HG03432 (cell line): ENCODE data around the gene SNAP25.

ENCODE experiments used
- ATAC-seq: cut with Tn5 transposase; IDR thresholded peaks from one replicate; pipeline ENCODE4 v1.9.1; 2021; ENCODE audit warnings: mild to moderate bottlenecking, moderate library complexity; ENCODE audit not compliant: unreplicated experiment

SNAP25 gene

DNA sequence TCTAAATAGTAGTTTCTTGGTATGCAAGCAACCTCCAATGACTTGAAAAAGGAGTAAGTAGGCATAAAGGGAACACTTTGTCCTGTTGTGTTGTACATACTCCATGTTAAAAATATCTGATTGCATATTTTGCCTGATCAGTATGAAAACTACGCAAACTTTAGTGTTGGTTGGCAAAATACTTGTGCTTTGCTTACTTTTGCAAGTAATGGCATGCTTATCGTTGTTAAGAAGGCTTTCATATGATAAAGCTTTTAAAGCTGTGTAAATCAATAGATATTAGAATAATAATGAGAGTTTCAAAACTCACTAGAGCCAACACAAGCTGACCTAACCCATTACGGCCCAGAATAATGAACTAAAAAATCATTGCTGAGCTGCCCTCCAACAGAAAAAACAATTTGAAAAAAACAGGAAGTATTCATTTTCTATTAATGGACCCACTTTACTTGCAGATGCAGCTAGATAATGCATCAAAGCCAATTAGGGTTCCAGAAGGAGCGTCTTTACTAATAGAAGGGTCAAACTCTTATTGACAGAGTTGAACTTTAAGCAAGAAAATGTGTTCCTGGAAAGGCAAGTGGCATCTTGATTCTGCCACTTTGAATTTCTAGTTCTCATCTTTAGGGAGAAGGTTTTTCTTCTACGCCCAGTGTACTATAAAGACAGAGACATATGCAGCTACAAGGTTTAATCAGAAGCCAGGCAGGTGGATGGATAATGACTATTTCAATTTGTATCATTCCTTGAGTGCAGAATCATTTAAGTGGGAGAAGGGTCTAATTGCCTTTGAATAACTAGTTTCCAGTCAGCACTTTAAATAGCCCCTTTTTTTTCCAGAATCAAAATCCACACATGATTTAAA, 82.2 kb downstream of the SNAP25 start:
- ATAC-seq: no peak

DNA sequence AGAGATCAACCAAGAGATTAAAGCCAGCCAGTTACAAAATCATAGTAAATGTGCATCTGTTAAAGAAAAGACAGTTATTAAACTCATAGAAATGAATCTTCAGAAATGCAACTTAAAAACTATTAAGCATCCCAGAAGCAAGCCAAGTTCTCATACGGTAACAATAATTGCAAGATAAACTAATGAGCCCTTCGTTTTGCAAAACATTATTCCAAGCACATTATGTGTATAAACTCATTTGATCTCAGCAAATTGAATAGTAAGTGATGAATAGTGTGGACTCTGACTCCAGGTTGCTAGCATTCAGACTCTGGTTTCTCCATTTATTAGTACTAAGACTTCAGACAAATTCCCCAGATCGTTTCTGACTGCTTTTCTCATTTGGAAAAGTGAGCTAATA, 85.2 kb downstream of the SNAP25 start:
- ATAC-seq: no peak

GRCh38 chr20:10304471-10305046, 85.9 kb downstream of the SNAP25 start:
- no peak for ATAC-seq

GRCh38 chr20:10306440-10307358, 88.1 kb downstream of the SNAP25 start:
- ATAC-seq: no peak

GRCh38 chr20:10307359-10307735, 88.7 kb downstream of the SNAP25 start:
- no peak for ATAC-seq

- no peak for ATAC-seq
Observed at GRCh38 chr20:10308652-10309051, 90.0 kb downstream of the SNAP25 start.

DNA sequence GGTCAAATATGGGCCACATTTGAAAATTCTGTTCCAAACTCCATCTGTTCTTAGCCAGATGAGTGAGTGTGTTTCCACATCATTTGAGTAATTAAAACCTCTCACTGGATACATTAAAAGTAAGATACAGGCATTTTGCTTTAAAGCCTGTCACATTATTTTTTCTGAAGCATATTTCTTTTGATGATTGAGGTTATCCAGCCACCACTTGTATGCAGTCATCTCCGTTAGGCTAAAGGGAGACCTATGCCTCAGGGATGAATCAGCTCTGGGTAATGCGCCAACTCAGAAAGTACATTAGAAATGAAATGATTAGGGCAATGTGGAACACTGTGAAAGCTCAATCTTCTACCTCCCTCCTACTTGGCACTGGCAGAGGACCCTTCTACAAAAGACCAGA, 90.7 kb downstream of the SNAP25 start:
- no peak for ATAC-seq

DNA sequence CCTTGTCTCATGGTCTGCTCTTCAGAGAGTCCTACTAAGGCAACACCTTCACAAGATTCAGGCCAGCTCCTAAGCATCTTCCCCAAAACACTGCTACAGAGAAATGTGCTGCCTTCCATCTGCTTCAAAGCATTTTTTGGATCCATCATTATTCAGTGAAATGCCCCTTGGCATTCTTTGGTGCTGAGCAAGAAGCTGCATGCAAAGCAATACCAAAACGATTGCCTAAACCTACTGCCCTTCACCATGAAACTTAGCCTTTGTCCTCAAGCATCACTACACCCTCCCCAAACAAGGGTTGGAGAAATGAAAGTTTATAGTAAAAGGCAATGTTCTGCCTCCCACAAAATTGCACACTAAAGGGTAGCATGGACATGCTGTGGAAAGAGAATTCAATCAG, 93.5 kb downstream of the SNAP25 start:
- ATAC-seq: no peak

DNA sequence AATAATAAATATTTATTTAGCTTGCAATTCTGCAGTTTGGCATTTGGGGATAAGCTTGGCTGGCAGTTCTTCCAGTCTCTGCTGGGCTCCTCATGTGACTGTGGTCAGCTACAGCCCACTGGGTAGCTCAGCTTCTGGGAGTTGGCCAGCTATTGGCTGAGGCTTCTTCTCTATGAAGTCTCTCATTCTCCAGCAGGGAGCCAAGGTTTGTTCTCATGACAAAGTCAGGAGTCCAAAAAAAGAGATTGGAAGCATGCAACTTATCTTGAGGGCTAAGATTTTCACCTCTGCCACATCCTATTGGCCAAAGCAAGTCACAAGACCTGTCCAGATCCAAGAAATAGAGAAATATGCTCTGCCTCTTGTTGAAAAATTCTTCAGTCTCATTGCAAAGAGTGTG, 94.6 kb downstream of the SNAP25 start:
- ATAC-seq: no peak

- no peak for ATAC-seq
Observed at GRCh38 chr20:10313701-10314100, 95.1 kb downstream of the SNAP25 start.

DNA sequence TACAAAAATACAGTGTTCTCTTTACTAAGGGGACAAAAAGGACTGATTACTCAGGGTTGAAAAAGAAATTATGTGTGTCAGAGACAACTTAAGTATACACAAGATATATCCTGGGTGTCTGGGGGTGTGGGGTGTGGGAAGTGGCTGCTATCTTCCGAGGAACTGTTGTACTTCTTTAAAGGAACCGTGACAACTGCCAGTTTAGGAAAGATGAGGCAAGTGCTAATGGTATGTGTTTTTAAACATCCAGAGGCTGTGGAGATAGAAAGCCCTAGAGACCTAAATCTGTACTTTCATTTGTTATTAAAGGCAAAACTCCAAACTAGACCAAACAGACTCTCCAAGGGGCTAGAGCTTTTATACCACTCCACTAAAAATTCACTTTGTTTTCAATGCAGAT, 95.6 kb downstream of the SNAP25 start:
- no peak for ATAC-seq

DNA sequence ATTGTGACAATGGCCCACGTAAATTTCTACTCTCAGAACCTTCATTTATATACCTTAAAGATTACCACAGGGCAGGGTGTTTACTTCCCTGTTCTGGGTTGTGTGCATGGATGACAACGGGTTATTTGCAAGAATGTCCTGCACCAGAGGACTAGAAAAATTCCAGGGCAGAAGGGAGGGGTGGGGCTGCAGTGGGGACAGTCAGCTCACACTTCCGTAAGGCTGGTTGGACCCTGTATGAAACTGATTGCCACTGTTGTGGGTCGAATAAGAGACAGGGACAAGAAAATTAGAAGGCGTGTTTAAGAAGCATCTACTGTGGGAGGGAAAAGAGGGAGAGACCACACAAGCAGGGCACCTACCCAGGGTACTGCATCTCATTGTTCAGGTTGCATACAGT, 96.5 kb downstream of the SNAP25 start:
- ATAC-seq: no peak

GRCh38 chr20:10316582-10316981, 98.0 kb downstream of the SNAP25 start:
- ATAC-seq: no peak

- no peak for ATAC-seq
Observed at GRCh38 chr20:10318291-10319024, 99.8 kb downstream of the SNAP25 start.

DNA sequence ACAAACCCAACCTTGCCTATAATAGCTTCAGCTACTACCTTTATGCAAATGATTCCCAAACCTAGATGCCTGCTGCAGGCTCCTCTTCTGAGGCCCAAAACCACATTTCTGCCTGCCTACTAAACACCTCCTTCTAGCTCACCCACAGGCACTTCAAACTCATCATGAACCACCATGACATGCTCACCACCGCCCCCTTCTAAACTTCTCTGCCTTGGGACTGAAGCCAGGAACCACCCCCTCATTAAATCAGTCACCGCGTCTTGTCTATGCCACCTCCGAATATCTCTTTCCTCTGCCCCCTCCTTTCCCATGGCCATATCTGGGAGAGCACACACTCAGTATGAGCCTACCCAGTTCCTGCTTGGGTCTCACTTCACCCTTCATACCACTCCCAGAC, 101.2 kb downstream of the SNAP25 start:
- no peak for ATAC-seq

DNA sequence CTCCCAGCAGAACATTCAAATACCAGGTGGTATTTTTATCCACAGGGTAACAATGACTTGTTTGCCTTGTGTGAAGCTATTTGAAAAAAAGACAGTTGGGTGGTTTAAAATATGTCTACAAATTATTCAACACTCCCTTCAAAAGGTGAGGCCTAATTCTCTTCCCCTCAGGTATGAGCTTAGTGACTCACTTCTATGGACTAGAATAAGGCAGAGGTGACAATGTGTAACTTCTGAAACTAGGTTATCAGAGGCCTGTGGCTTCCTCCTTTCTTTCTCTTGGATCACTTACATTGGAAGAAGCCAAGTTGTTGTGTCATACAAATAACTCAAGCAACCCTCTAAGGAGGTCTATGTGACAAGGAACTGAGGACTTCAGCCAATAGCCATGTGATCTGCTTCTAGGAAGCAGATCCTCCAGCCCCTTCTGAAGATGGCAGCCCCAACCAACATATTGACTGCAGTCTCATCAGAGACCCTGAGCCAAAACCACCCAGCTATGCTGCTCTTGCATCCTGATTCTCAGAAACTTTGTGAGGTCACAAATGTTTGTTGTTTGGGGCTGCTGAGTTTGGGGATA, 102.6 kb downstream of the SNAP25 start:
- ATAC-seq: no peak

GRCh38 chr20:10322073-10323012, 103.7 kb downstream of the SNAP25 start:
- no peak for ATAC-seq

DNA sequence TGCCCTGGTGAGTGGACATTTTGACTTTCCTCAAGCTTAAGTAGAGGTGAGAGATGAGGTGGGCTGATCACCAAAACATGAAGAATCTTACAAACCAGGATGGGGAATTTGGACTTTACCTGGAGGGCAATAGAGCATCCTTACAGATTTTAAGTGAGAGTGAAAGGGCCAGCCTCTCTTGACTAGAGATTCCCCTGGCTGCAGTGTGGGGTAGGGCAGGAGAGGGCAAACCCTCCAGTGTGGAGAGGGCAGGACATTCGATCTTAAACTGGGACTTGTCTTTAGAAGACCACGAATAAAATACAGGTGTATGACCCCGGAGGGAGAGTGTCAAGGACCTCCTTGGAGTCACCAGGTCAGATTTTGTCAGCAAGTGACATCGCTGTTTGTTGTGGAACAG, 105.1 kb downstream of the SNAP25 start:
- no peak for ATAC-seq

DNA sequence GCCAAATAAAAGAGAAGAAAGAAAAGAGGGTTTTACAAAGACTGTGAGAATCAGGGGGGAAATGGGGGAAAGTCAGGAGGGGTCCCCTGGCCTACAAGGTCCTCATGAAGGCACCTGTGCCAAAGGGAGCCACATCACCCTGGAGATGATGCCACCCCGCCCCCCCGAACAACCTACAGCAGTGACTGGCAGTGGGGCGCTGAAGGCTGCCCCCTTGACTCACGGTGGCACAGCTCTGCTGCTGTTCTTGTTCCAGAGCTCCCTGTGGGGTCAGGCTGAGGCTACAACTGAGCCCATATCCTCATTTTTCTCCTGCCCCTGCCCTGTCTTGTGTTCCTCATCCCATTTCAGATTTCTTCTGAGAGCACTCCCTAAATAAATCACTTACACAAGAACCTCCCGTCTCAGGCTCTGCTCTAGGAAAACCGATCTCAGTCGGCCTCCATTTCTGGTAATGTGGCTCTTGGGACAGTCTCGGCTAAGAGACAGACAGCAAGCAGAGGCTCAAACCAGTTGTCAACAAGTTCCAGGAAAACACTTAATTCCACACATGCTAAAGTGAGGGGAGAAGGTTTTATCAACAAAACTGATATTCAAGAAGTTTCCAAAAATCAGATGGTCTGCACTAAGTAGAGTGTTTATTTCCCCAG, 105.7 kb downstream of the SNAP25 start:
- no peak for ATAC-seq
